PC-9 (cell line): ENCODE data around the gene FFAR4.

ENCODE experiments used
- CTCF ChIP-seq: fragments of 200-600 bp; sonication (generic); conservative IDR thresholded peaks from 2 replicates; pipeline ENCODE4 v1.6.1; 2017; ENCODE audit warnings: mixed run types, antibody characterized with exemption, mild to moderate bottlenecking, moderate library complexity
- EZH2 ChIP-seq: fragments of 200-600 bp; sonication (generic); IDR thresholded peaks from 2 replicates; pipeline ENCODE4 v1.8.0; 2017; ENCODE audit warnings: antibody characterized with exemption, low read depth

- TF ChIP-seq CTCF = no peak
- no peak for TF ChIP-seq EZH2
These were observed 45.8 kb downstream of the FFAR4 start, which contains the start of gene PDE6C for GRCh38 chr10:93612311-93612710.
